HG03097 (cell line): ENCODE measurements around the gene RAPGEF6.
"Not testable (repeated sequence)": the region's sequence is repeated elsewhere in the genome, so short reads cannot be mapped to it uniquely, and the experiment has no call there.

Source experiments
- ATAC-seq: cut with Tn5 transposase; IDR thresholded peaks from one replicate; pipeline ENCODE4 v1.9.1; 2021; ENCODE audit not compliant: unreplicated experiment, low FRiP score

RAPGEF6 gene

DNA sequence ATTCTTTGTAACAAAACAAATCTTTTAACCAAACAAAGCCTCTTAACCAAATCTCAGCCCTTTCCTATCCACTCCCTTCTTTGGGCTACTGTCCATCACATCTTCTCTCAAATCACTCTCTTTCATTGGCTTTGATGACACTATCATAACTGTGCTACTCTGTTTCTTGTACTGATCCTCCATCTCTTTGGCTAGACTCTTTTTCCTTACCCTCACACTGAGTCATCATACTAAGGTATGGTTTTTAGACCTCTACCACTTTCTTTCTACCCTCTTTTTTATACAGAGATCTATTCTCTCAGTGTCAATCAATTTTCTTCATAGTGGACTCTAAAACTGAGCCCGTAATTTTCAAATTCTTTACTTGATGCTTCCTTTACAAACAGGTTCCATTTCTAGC is 174.9 kb downstream of the RAPGEF6 start:
- ATAC-seq = no peak

DNA sequence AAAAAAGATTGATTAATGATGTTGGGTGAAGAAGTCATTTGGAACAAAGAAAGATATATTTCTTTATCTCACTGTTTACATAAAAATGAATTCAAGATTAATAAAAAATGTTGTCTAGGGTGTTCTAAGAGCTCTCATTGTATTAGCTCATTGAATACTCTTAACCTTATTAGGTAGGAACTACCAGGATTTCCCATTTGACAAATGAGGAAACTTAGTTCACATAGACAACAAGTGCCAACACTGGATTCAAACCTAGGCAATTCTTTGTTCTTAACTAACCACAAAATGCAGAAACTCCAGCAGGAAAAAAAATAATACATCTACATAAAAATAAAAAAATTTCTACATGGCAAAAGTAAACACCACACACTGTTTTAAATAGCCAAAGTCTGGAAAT is 175.8 kb downstream of the RAPGEF6 start:
- no peak for ATAC-seq

DNA sequence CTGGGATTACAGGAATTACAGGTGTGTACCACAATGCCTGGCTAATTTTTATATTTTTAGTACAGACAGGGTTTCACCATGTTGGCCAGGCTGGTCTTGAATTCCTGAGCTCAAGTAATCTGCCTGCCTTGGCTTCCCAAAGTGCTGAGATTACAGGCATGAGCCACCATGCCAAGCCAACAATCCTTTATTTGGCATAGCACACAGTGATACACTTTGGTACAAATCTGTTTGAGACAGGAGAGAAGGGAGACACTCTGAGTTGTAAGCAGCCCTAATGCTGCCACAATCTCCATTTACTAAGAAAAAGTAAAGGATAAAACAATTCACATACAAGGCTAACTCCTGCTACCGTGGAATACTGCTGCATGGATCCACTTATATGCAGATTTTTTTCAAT is 177.8 kb downstream of the RAPGEF6 start:
- no peak for ATAC-seq

DNA sequence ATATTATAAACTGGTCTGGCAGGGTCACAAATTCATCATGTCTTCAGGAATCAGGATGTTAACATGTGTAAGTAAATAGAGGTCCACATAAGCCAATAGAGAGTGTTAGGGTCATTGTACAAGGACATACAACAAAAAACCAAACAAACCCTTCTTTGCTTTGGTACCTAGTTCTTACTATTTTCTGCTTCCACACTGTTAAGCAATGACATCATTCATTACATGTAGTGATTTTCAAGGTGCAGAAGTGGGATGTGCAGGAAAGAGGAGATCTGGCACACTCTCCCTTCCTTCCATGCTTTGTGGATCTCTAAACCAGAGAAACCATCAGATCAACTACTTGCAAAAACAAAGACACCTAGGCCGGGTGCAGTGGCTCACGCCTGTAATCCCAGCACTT is 184.1 kb downstream of the RAPGEF6 start:
- ATAC-seq = no peak

DNA sequence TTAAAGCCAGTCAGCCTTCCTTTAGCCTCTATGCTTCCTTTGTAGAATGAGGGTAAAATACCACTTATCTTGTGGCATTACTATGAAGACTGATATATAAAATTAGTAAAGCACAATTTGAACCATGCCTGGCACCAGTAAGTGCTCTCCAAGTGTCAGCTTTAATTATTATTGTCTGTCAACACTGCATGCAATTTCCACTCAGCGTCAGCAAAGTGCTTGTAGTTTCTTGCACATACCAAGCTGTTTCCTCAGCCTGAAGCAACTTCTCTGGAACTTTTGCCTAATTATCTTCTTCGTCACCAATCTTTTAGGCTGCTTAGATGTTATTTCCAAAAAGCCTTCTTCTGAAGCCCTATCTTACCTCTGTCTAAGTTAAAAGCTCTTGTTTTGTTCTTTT is 193.8 kb downstream of the RAPGEF6 start:
- no peak for ATAC-seq

DNA sequence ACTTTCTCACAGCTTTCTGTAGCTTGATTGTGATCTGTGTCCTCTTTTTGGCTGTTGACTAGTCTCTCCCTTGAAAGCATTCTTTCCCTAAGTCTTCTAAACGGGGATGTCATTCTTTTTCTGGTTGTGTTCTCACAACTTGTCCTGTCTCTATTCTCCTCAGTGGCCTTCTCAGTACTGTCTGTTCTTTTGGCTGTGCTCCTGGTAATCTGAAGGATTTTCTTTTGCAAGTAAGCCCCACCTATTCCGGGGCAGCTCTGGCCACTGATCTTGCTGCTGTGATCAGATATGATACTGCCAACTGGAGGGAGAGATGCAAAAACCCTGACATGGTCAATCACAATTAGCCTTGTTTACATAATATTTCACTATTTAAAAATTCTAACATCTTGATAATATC is 198.9 kb downstream of the RAPGEF6 start:
- ATAC-seq = no peak

DNA sequence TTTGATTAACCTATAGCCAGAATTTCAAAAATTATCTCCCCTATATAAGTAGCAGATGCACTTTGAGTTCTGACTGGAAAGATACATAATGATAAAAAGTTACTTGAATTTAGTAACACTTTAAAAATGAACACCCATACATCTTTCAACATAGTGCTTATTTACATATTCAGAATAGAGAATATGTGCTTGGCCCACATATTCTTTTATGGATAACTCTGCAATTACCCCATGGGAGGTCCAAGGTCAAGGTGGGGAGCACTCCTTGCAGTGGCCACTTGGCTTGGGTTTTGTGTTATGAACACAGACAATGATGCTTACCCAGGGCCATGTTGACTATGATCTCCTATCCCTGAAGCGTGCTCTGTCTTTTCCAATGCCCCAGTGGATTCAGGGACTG is 201.9 kb downstream of the RAPGEF6 start:
- ATAC-seq = no peak

DNA sequence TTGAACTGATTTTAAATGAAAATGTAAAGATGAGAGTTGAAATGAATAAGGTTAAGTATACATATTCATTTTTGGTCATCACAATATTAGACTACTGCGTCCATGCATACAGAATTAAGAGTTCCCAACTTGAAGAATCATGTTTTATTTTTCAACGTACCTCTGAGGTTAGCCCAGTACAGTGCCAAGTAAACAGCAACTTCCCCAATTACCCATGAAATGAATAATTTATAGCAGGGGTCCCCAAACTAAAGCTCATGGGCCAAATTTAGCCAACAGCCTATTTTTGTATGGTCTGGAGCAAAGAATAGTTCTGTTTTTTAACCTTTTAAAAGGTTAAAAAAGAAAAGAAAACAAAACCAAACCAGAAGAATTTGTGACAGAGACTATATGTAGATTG is 203.2 kb downstream of the RAPGEF6 start:
- no peak for ATAC-seq

DNA sequence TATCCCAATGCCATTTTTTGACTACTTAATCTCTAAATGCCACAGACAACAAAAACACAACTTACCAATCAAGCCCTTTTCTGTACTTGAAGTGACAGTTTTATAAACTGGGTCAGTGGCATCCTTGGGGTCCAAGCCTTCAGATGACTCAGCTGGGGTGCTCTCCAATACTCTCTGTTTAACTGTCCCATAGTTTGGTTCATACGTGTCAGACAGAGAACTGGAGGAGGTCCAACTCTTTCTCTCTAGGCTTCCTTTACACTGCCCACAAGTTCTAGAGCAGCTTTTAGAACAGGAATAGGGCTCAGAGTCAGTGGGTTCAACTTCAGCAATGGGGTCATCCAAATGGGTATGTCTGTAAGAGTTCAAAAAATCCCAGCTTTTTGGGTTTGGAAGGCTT is 204.2 kb downstream of the RAPGEF6 start:
- ATAC-seq = no peak

DNA sequence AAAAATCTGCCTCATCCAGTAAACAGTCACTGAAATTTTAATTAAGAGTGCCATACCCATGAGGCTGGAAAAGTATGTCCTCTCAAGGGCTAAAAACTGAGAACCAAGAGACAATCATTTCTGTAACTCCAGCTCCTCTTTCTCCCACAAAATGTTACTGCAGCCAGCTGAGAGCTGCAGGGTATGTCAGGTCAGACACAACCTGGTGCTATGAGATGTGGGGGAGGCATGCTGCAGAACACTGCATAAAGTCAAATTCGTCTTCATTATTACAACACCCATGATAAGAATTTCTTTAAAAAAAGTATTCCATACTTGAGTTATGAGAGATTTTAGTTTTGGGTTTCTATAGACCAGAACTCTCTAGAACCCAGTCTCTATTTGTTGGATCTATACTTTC is 209.0 kb downstream of the RAPGEF6 start:
- no peak for ATAC-seq

DNA sequence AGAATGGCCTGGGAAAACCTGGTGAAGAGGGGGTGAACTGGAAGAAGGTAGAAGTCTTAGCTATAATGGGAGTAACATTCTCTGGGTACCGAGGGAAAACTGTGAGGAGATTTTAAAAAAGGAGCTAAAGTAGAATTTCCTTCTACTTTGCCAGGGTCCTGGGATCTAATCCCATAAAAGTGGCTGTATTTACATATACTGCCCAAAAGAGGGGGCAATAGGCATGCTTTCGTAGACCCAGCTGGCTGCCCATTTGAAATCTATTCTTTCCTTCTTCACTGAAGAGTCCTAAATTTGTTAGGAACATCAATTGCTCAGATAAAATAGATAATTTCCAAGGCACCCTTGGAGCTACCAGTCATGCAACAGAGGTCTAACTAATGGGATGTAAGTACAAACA is 212.0 kb downstream of the RAPGEF6 start:
- ATAC-seq = no peak

DNA sequence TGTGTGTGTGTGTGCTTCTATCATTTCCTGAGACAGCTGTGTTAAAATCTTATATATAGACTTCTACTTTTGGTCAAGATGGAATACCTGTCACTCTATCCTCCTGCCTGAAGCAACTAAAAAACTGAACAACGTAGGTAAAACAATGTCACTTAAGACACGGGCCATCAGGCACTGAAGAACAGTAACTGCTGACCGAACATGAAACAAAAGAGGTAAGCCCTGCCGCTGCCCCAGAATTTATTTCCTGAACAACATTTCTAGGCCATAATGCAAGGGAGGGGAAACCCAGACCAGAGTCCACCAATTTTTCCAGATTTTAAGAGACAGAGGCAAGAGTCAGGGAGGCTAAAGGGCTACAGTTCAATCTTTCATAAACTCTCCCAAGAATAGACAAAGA is 215.2 kb downstream of the RAPGEF6 start:
- no peak for ATAC-seq

DNA sequence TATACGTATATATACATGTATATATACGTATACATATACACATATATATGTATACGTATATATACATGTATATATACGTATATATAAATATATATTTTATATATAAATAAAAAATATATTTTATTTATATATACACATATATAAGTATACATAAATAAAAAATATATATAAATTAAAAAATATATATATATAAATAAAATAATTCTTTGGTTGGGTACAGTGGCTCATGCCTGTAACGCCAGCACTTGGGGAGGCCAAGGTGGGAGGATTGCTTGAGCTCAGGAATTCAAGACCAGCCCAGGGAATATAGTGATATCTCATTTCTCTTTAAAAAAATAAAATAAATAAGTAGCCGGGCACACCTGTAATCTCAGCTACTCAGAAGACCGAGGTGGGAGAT is 216.2 kb downstream of the RAPGEF6 start:
- ATAC-seq = no peak

DNA sequence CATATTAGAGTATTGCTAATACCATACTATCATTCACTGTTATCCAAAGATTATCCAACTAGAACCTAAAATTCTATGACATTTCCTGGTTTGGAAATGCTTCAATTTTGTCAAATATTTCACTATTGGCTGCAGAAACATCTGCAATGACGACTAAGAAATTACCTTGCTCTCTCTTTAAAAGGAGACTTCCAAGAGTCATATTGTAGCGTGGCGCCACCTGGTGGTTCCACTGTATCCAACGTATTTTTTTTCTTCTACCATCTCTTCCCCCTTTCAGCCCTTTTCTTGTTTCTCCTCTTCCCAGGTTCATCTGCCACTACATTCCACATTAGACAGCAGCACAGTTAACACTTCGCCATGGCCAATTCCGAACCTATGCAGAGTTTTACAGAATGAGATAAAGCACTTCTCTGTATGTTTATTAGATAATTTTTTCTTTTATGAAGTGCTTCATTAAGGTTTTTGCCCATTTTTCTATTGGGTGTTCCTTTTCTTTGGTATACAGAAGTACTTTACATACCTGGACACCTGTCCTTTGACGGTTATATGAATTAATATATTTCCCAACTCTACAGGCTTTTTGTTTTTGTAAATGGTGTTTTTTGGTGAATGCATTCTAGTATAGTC is 217.7 kb downstream of the RAPGEF6 start:
- ATAC-seq = no peak

DNA sequence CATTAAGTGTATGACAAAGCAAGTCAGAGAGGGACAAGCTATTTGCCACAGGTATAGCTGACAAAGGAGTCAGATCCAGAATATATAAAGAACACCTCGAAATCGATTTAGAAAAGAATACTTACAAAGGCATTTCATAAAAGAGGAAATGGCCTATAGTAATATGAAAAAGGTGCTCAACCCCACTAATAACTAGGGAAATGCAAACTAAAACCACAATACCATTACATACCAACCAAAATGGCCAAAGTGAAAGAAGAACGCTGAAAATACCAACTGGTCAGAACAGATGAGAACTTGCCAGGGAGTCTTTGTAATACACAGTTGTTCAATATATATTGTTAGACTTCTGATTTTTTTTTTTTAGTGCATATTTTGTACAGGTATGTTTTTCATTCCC is 218.3 kb downstream of the RAPGEF6 start:
- peak; percentile 64 for ATAC-seq

DNA sequence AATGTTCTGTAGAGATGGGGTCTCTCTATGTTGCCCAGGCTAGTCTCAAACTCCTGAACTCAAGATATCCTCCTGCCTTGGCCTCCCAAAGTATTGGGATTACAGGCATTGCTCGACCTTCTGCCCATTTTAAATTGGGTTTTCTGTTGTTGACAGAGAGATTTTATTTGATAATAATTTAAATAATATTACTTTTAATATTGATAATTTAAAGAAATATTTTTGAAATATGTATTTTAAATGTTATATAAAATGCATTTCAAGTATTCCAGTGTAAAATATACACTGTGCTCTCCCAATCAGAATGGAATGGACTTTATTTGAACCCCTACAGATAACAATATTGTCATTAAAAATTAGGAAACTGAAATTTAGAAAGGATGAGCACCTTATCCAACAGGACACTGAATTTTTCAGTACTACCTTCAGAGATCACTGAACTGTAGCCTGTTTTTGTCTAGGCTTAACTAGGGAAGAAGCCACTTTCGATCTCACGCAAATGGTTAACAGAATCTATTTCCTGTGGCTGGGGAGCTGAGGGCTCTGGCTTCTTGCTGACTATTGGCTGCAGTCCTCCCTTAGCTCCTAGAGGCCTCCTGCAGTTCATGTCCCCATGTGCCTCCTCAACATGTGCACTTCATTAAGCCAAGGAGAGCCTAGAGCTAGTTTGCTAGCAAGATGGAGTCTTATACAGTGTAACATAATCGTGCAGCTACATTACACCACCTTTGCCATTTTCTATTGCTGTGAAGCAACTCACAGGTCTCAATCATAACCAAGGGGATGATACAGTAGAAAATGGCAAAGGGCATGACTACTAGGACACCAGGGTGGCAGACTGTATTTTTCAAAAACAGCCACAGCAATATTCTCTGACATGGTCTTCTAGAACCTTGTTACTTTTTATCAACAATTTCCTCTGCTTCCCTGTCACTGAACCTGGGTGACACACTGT is 221.1 kb downstream of the RAPGEF6 start:
- peak; percentile 83 for ATAC-seq

DNA sequence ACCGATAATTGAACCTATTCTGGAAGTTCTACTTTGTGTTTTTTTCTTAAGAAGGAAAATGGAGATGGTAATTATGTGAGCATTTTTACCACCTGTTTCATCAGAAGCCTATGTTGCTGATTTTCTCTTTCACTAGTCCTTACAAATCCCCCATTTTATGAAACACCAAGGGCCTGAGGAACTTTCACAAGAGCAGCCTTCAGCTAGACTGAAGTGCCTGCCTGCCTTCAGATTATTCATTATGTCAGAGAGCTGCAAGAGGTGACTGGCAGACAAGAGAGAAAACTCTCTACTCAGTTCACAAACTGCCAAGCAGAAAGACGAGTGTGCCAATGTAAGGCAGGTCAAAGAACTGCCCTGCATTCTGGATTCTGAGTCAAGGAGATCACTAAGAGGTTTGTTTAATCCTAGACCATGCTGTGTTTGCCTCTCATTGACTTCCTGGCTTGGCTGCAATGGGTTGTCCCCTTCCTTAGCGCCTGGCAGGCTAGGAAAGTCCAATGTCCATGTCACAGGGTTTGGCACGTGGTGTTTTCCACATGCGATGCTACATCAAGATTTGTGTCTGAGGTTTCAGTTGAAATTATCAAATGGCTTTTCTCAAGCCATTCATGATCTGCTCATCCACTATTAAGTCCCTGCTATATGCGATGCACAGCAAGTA is 227.9 kb downstream of the RAPGEF6 start:
- ATAC-seq = no peak

DNA sequence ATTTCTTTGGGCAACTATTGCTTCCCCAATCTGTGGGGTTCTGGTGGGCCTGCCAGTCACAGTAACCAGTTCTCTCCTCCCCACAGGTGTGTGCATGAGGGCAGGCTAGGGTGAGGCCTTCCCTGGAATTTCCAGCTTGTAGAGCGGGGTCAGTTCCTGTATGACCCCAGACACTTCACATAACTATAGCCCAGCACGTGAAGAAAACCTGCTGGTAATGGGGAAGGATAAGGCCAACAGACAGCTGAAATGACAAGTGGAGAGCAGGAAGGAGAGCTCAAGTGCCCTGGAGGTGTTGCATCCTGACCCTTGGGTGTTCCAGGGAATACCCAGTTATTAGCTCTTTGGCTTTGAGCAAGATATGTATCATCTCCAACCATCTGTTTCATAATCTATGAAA is 229.0 kb downstream of the RAPGEF6 start:
- ATAC-seq = no peak

DNA sequence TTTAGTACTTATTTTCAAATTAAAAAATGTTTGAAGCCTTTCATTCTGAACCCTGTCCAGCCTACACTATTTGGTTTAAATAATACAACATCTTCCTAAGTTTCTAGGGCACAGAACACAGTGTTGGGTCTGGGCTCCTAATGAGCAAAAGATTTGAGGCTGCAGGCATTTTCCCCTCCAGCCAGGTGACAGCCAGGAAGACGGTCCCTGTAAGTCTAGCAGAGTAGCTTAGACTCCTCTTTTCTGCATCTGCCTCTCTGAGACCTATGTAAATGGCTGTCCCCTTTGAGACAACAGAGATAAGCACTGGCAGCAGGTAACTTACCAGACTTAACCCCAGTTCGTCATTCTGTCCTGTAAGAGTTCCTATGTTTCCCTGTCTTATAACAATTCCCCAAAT is 229.4 kb downstream of the RAPGEF6 start:
- ATAC-seq = no peak

DNA sequence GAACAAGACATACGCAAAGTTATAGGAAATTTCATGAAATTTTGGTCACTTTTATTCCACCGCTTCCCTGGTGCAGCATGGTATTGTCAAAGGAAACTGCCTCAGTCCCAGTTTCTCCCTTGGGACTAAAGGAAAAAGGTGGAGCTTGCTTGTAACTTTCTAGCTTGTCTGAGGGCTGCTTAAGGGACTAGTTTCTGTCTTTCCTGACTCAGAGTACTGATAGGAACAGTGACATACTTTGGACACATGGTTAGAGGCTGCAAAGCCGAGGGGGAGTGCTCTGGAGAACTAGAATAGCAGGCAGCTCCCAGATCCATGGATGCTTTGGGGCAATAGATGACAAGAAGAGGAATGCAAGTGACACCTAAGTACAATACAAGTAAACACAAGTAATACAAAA is 234.4 kb downstream of the RAPGEF6 start:
- ATAC-seq = no peak

DNA sequence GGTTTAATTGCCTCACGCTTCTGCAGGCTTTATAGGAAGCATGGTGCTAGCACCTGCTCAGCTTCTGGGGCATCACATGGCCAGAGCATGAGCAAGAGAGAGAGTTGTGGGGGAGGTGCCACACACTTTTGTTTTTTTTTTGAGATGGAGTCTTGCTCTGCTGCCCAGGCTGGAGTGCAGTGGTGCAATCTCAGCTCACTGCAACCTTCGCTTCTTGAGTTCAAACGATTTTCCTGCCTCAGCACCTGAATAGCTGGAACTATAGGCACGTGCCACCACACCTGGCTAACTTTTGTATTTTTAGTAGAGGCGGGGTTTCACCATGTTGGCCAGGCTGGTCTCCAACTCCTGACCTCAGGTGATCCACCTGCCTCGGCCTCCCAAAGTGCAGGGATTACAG is 236.0 kb downstream of the RAPGEF6 start:
- not testable (repeated sequence) for ATAC-seq
